Measurements from ENCODE around the gene TRIP13. TPM values are rescaled to one million over a fixed set of nuclear protein-coding genes. Genes with fewer than 3 reads are reported as not detected.

Gene TRIP13
- total RNA-seq, 1 donor from 2014 or later = 18.2 TPM

GRCh38 chr5:966941-967340 is 74.3 kb downstream of the TRIP13 start:
- Mint-ChIP-seq H3K27ac (no peak overlapping the region), H3K36me3 (no peaks in the 10 kb centered on the region), H3K9me3 (no peaks in the 10 kb centered on the region), H3K27me3 (peaks cover 12% of the 10 kb centered on the region), H3K4me3 (no peak overlapping the region), H3K4me1 (ENCODE audit: unreplicated experiment) (peaks cover 23% of the 10 kb centered on the region)
- DNase-seq (ENCODE audit: extremely low spot score, unreplicated experiment) = no peak
- no peak for TF ChIP-seq CTCF (conservative IDR thresholded peaks at IDR 0.05)

Other genes with a start within 250 kb of the TRIP13 start
- 3.6 and 5.0 TPM in 2 replicates for gene TPPP, start 199.5 kb upstream of the TRIP13 start, total RNA-seq (ENCODE audit: low replicate concordance)
- 2.2 and 4.0 TPM in 2 replicates for gene ZDHHC11B, start 108.2 kb upstream of the TRIP13 start, total RNA-seq (ENCODE audit: low replicate concordance)
- 20.8 and 27.5 TPM in 2 replicates for gene ZDHHC11, start 41.9 kb upstream of the TRIP13 start, total RNA-seq (ENCODE audit: low replicate concordance)
- gene BRD9, start 83 bp upstream of the TRIP13 start, total RNA-seq (ENCODE audit: low replicate concordance) = 38.2 and 55.6 TPM in 2 replicates
- gene NKD2, start 115.9 kb downstream of the TRIP13 start, total RNA-seq (ENCODE audit: low replicate concordance) = 23.3 and 24.3 TPM in 2 replicates
- 44.7 and 57.6 TPM in 2 replicates for gene SLC12A7, start 219.2 kb downstream of the TRIP13 start, total RNA-seq (ENCODE audit: low replicate concordance)